Measurements from ENCODE around the gene SLC2A8. TPM values are rescaled to one million over a fixed set of nuclear protein-coding genes. Genes with fewer than 3 reads are reported as not detected.

Gene SLC2A8
- total and polyA plus RNA-seq, 2 donors (not counting 1 experiment from before 2014, with no cell fraction given) = 8.3 to 14.2 TPM

DNA sequence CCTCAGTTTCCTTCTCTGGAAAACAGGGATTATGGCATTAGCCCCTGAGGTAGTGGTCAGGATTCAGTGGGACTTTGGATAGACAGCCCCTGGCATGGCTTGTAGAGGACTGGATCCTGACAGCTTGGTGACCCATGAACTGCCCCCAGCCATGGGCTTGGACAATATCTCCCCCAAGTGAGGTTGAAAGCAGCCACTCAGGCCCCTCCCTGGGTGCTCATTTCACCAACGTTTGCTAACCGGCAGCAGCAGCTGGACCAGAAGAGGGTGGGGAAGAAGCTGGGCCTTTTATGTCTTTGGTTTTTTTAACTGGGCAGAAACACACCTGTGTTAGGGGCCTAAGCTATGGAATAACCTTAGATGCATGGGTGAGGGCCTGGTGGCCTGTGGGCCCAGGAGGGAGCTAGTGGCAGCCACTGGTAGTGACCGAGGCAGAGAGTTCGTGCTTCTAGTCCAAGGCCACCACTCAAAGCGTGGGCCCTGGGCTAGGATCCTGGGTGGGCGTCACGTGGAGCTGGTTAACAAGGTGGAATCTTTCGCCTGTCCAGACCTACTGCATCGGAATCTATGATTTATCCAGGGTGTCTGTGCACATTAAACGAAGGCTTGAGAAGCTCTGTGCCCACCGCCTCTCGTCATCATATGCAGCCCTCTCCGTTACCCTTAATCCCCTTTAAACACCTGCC lies 1.9 kb downstream of the SLC2A8 start:
- Histone ChIP-seq H3K4me3 (ENCODE audit: control extremely low read depth in 1 of 5, extremely low read depth in 1 of 5, insufficient read depth in 1 of 5, low read depth in 2 of 5, low read length in 4 of 5) (no peak overlapping the region), H2AFZ (ENCODE audit: insufficient read depth, low read depth, low read length, poor library complexity, severe bottlenecking) (no peak overlapping the region), H3K27ac (ENCODE audit: low read length in 2 of 2) (no peak overlapping the region), H3K36me3 (replicated peaks in 1 of 2; ENCODE audit: control extremely low read depth in 1 of 2, control insufficient read depth in 1 of 2, extremely low read depth in 1 of 2, insufficient read depth in 2 of 2, low read length in 1 of 2) (peaks cover 0 to 1% of the 10 kb centered on the region in 2 experiments), H3K4me1 (ENCODE audit: control insufficient read depth in 2 of 2, insufficient read depth in 2 of 2, low read length in 2 of 2) (peaks cover 4 to 16% of the 10 kb centered on the region in 2 donors), H3K9ac (ENCODE audit: low read length) (no peak overlapping the region), H4K20me1 (ENCODE audit: control insufficient read depth, insufficient read depth, low read length, poor library complexity, severe bottlenecking) (no peaks in the 10 kb centered on the region), H3K4me2 (replicated peaks; ENCODE audit: low read depth, low read length, poor library complexity, severe bottlenecking) (peak overlapping the region; percentile 98), H3K27me3 (replicated peaks in 1 of 4; ENCODE audit: control extremely low read depth in 1 of 4, control insufficient read depth in 3 of 4, insufficient read depth in 4 of 4, low read length in 3 of 4) (peaks cover 0 to 7% (median 2%) of the 10 kb centered on the region in 4 experiments), H3K9me3 (ENCODE audit: control extremely low read depth in 1 of 3, control insufficient read depth in 2 of 3, insufficient read depth in 1 of 3, low read length in 2 of 3) (no peaks in the 10 kb centered on the region), H3K79me2 (ENCODE audit: control insufficient read depth, insufficient read depth, low read length) (peaks cover 8% of the 10 kb centered on the region)
- H3K4me3 Mint-ChIP-seq = peak overlapping the region; percentile 85
- TF ChIP-seq, protein P1, sequence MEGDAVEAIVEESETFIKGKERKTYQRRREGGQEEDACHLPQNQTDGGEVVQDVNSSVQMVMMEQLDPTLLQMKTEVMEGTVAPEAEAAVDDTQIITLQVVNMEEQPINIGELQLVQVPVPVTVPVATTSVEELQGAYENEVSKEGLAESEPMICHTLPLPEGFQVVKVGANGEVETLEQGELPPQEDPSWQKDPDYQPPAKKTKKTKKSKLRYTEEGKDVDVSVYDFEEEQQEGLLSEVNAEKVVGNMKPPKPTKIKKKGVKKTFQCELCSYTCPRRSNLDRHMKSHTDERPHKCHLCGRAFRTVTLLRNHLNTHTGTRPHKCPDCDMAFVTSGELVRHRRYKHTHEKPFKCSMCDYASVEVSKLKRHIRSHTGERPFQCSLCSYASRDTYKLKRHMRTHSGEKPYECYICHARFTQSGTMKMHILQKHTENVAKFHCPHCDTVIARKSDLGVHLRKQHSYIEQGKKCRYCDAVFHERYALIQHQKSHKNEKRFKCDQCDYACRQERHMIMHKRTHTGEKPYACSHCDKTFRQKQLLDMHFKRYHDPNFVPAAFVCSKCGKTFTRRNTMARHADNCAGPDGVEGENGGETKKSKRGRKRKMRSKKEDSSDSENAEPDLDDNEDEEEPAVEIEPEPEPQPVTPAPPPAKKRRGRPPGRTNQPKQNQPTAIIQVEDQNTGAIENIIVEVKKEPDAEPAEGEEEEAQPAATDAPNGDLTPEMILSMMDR (IDR thresholded peaks at IDR 0.05) = no peak
- no peak for TF ChIP-seq EZH2 (IDR thresholded peaks at IDR 0.05; ENCODE audit: borderline replicate concordance, insufficient read depth, low read depth, low read length, poor library complexity, severe bottlenecking)
- ATAC-seq (ENCODE audit: low read depth) (no peak), DNase-seq (no peak)
- POLR2A ChIA-PET = interaction anchor here (0.6 to 1.7 kb wide), 2 partner anchors 52 to 118 kb away, joined by 4 to 6 read pairs; partner anchors contain the start of genes LRSAM1 and RPL12
- no peak overlapping the region for H3K27ac Mint-ChIP-seq
- no peaks in the 10 kb centered on the region for H3K9me3 Mint-ChIP-seq (ENCODE audit: insufficient read depth)
- intact Hi-C loops (cut with micrococcal nuclease) = loop anchor here (1.0 to 5.0 kb wide), 2 partner anchors 185 to 318 kb away; partner anchors contain the start of genes PTRH1 and TTC16
- peaks cover 14% of the 10 kb centered on the region for H3K4me1 Mint-ChIP-seq
- CTCF ChIA-PET = interaction anchor here (0.8 to 1.0 kb wide), 4 partner anchors 16 to 336 kb away, joined by 3 to 6 read pairs (median 4); partner anchors contain the start of gene TOR2A
- no peaks in the 10 kb centered on the region for H3K27me3 Mint-ChIP-seq
- 96% methylated on average over 13 of the region's 13 CpGs for WGBS (ENCODE audit: insufficient coverage)
